Mucosa of rectum (tissue), 2 donors: ENCODE data around the gene YJEFN3.

Experiments
- H3K27ac ChIP-seq, 2 donors: one replicate each; pipeline ENCODE4 v1.7.0; 2013; ENCODE audit warnings: inconsistent platforms in 2 of 2, low read depth in 2 of 2, low read length in 2 of 2
- H3K27me3 ChIP-seq, 2 donors: one replicate each; pipeline ENCODE4 v1.7.0; 2013; ENCODE audit warnings: low read length in 2 of 2; ENCODE audit not compliant: control insufficient read depth in 2 of 2, insufficient read depth in 2 of 2
- H3K36me3 ChIP-seq, 2 donors: one replicate each; pipeline ENCODE4 v1.7.0; 2013; ENCODE audit warnings: low read length in 2 of 2; ENCODE audit not compliant: control insufficient read depth in 2 of 2, insufficient read depth in 2 of 2
- H3K4me1 ChIP-seq, 2 donors: one replicate each; pipeline ENCODE4 v1.7.0; 2013; ENCODE audit warnings: low read length in 2 of 2, mild to moderate bottlenecking in 1 of 2; ENCODE audit not compliant: control insufficient read depth in 2 of 2, insufficient read depth in 2 of 2
- H3K4me3 ChIP-seq, 2 donors: one replicate each; pipeline ENCODE4 v1.7.0; 2013; ENCODE audit warnings: low read length in 2 of 2
- H3K9ac ChIP-seq, 2 donors: one replicate each; pipeline ENCODE4 v1.7.0; 2013; ENCODE audit warnings: low read length in 2 of 2, low read depth in 1 of 2, mild to moderate bottlenecking in 1 of 2
- H3K9me3 ChIP-seq, 2 donors: one replicate each; pipeline ENCODE4 v1.7.0; 2013; ENCODE audit warnings: low read length in 2 of 2; ENCODE audit not compliant: control insufficient read depth in 2 of 2
- donor health status: healthy.
- donor health status: Normal muscosa, but diverticular disease.

YJEFN3 gene

GRCh38 chr19:19488875-19489690 lies 39.6 kb upstream of the YJEFN3 start:
- H3K36me3 ChIP-seq: peaks cover 17 to 37% of the 10 kb centered on the region in 2 donors
- H3K4me3 ChIP-seq: peak overlapping the region; percentile 44 to 63
- no peaks in the 10 kb centered on the region for H3K27me3 ChIP-seq
- peak overlapping the region; percentile 36 to 41 for H3K9ac ChIP-seq
- peaks cover 31 to 34% of the 10 kb centered on the region in 2 donors for H3K4me1 ChIP-seq
- H3K27ac ChIP-seq: peak overlapping the region; percentile 62 to 83
- H3K9me3 ChIP-seq: no peaks in the 10 kb centered on the region

- peak overlapping the region; percentile 62 to 83 for H3K27ac ChIP-seq
- peaks cover 31 to 34% of the 10 kb centered on the region in 2 donors for H3K4me1 ChIP-seq
Observed at GRCh38 chr19:19489804-19490204, 38.9 kb upstream of the YJEFN3 start.

GRCh38 chr19:19490214-19490968 lies 38.3 kb upstream of the YJEFN3 start:
- H3K4me3 ChIP-seq: peak overlapping the region; percentile 10 to 63

More at GRCh38 chr19:19489804-19490204, 38.9 kb upstream of the YJEFN3 start:
- Histone ChIP-seq H3K9ac (peak overlapping the region in 1 of 2 donors; percentile 14), H3K4me3 (peak overlapping the region; percentile 10 to 63), H3K36me3 (peaks cover 23 to 43% of the 10 kb centered on the region in 2 donors), H3K27me3 (no peaks in the 10 kb centered on the region), H3K9me3 (no peaks in the 10 kb centered on the region)

GRCh38 chr19:19491321-19492025 lies 37.2 kb upstream of the YJEFN3 start:
- H3K36me3 ChIP-seq: peaks cover 36 to 48% of the 10 kb centered on the region in 2 donors

More at GRCh38 chr19:19490214-19490968, 38.3 kb upstream of the YJEFN3 start:
- no peaks in the 10 kb centered on the region for H3K9me3 ChIP-seq
- peak overlapping the region; percentile 14 to 38 for H3K9ac ChIP-seq
- no peaks in the 10 kb centered on the region for H3K27me3 ChIP-seq
- peak overlapping the region; percentile 32 to 83 for H3K27ac ChIP-seq
- peaks cover 26 to 45% of the 10 kb centered on the region in 2 donors for H3K36me3 ChIP-seq
- peaks cover 31 to 34% of the 10 kb centered on the region in 2 donors for H3K4me1 ChIP-seq

GRCh38 chr19:19492026-19492610 lies 36.6 kb upstream of the YJEFN3 start:
- Histone ChIP-seq H3K9ac (no peak overlapping the region), H3K9me3 (no peaks in the 10 kb centered on the region), H3K27ac (no peak overlapping the region), H3K27me3 (no peaks in the 10 kb centered on the region), H3K4me3 (no peak overlapping the region), H3K4me1 (peaks cover 31 to 32% of the 10 kb centered on the region in 2 donors), H3K36me3 (peaks cover 37 to 49% of the 10 kb centered on the region in 2 donors)

More at GRCh38 chr19:19491321-19492025, 37.2 kb upstream of the YJEFN3 start:
- Histone ChIP-seq H3K27ac (no peak overlapping the region), H3K4me3 (no peak overlapping the region), H3K9ac (no peak overlapping the region), H3K27me3 (no peaks in the 10 kb centered on the region), H3K9me3 (no peaks in the 10 kb centered on the region), H3K4me1 (peaks cover 31 to 33% of the 10 kb centered on the region in 2 donors)

GRCh38 chr19:19493841-19494546 lies 34.7 kb upstream of the YJEFN3 start:
- H3K9ac ChIP-seq: no peak overlapping the region
- no peak overlapping the region for H3K27ac ChIP-seq

GRCh38 chr19:19495614-19496603 lies 32.8 kb upstream of the YJEFN3 start:
- no peak overlapping the region for H3K27ac ChIP-seq
- no peaks in the 10 kb centered on the region for H3K4me1 ChIP-seq
- no peak overlapping the region for H3K9ac ChIP-seq
- H3K4me3 ChIP-seq: no peak overlapping the region
- no peaks in the 10 kb centered on the region for H3K27me3 ChIP-seq
- H3K9me3 ChIP-seq: no peaks in the 10 kb centered on the region
- H3K36me3 ChIP-seq: peaks cover 68 to 83% of the 10 kb centered on the region in 2 donors

More at GRCh38 chr19:19493841-19494546, 34.7 kb upstream of the YJEFN3 start:
- Histone ChIP-seq H3K36me3 (peaks cover 51 to 67% of the 10 kb centered on the region in 2 donors), H3K27me3 (no peaks in the 10 kb centered on the region), H3K4me3 (no peak overlapping the region), H3K9me3 (no peaks in the 10 kb centered on the region), H3K4me1 (peaks cover 15% of the 10 kb centered on the region in 2 donors)

- Histone ChIP-seq H3K4me3 (no peak overlapping the region), H3K4me1 (no peaks in the 10 kb centered on the region), H3K9ac (no peak overlapping the region), H3K27ac (no peak overlapping the region), H3K27me3 (no peaks in the 10 kb centered on the region), H3K36me3 (peaks cover 78 to 85% of the 10 kb centered on the region in 2 donors), H3K9me3 (no peaks in the 10 kb centered on the region)
Observed at GRCh38 chr19:19498255-19498991, 30.3 kb upstream of the YJEFN3 start.
